GM19463 (cell line): Measurements from ENCODE around the gene PCSK2.

Source experiments
- ATAC-seq: cut with Tn5 transposase; IDR thresholded peaks from one replicate; pipeline ENCODE4 v1.9.1; 2021; ENCODE audit warnings: mild to moderate bottlenecking, moderate library complexity; ENCODE audit not compliant: unreplicated experiment

PCSK2 gene

DNA sequence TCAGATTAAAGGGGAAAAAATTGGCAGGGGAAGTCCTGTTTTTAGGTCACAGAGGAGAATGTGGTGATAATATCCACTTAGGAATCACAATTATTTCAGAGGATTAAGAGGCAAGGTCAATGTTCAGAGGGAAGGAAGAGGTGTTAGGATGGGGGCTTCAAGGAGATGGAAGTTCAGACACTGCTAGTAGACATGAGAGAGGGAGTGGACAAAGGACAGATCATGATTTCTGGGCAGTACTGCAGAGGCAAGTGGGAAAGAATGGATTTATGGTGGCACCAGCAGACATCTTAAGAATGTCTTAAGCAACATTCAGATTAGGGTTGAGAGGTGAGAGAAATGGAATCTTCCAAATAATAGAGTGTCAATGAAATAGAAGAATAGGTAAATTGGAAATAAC is 9.9 kb downstream of the PCSK2 start:
- no peak for ATAC-seq

DNA sequence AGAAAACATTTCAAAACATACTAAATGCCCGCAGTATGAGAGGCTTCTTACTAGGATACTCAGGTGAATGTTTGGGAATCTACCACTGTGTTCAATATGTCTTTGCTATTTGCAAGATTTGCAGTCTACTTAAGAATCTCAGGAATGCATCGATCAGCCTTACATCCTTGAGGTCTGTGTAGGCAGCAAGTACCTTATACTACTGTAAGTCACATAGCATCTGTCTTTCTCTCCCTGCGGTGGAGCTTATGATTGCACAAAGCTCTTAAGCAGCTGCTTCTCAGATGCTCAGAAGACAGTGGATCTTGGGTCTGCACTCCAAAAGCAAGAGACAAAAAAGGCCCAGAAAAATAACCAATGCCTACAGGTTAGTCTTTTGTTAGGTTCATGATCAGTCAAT is 21.4 kb downstream of the PCSK2 start:
- ATAC-seq: no peak

- no peak for ATAC-seq
These were observed 35.9 kb downstream of the PCSK2 start for GRCh38 chr20:17262786-17263185.

DNA sequence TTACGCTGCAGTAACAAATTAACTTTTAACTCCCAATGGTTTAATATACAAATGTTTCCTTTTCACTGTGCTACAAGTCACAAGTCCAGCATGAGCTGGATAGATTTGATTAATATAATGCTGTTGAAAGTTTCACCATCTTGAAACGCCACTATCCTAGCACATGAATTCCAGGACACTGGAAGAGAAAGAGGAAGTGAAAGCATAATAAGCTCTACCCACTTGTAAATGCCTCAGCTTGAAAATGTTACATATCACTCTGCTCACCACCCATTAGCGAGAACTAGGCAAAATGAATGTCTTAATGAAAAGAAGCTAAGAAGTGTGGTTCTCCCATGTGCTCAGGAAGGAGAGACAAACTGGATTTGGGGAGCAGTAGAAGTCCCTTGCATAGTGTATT is 46.9 kb downstream of the PCSK2 start:
- no peak for ATAC-seq

DNA sequence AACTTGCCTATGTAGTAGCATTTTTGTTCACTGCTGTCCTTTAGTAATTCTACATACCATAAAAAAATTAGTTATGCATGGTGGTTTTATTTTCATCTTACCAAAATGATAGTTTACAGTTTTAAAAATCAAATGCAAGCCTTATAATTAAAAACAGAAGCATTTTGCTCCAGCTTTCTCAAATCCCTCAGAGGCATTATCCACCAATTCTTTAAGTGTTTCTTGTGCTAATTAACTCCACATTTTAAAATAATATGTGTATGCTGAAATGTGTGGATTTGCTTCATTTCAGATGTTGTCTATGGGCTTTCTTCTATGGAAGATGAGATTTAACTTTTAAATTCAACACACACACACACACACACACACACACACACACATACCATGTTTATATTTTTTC is 49.3 kb downstream of the PCSK2 start:
- ATAC-seq: no peak

GRCh38 chr20:17281478-17281877 is 54.6 kb downstream of the PCSK2 start:
- no peak for ATAC-seq

- ATAC-seq: no peak
These were observed 55.7 kb downstream of the PCSK2 start for GRCh38 chr20:17282501-17282900.

DNA sequence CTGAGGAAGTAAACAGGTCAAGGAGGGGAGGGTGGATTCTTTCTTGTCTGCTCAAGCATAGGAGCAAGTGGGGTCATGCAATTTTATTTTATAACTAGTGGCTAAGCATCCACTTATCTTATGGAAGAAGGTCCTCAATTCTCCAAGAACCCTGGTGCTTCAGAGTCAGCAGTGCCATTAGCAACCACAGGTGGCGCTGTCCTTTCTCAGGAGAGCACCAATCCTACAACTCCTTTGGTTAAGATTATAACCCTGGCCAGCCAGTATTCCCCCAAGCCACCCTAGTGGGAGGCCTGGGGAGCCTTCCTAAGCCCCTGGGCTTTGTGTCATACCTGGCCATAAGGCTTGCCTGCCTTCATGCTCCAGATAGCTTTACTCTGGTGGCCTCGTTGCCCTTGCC is 60.7 kb downstream of the PCSK2 start:
- ATAC-seq: no peak

DNA sequence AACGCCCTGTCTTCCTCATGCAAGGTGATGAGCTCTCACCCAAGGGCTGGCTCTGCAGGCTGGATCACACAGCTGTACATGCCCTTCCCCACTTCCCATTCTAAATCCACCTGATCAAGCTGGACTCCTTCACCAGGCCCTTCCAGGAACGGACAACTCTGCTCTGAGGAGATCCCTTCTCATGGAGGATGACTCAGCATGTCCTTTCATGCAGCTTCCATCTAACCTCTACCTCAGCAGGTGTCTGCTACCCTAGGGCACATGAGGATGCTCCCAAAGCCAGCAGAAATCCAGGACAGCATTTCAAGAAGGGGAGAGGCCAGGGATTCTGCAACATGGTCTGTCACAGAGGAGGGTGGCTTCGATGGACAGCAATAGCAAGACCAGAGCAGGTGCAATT is 61.2 kb downstream of the PCSK2 start:
- ATAC-seq: no peak

DNA sequence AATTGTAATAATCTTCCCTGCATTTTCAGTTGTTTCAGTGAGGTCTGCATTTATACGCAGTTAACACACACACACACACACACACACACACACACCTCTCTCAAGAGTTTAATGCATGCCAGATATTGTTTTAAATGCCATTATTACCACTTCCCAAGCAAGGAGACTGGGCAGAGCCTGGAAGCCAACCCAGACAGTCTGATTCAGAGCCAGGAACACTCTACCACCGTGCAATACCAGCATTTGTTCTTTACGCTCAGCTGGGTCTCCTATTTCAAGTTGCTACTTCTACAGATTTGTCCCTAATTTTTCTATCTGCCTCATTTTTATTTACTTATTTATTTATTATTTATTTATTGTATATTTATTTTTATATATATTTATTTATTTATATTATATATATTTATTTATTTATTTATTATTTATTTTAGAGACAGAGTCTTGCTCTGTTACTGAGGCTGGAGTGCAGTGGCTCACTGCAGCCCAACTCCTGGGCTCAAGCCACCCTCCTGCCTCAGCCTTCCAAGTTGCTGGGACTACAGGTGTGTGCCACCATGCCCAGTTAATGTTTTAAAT is 68.4 kb downstream of the PCSK2 start:
- no peak for ATAC-seq

DNA sequence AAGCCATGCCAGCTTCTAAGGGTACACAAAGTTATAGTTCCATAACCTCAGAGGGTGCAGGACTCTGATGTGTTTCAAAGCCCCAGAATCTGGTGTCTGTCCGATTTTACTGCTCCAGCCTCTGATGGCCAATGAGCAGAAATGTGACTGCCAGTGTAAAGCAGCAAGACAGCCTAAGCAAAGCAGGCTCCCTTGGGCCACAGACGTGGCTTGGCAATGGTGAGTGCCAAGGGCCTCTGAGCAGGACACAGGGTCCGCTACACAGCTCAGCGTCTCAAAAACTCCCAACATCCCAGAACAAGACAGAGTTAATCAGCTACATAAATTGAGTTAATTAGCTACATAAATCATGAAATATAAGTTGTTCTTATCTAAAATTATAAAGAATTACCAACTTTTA is 69.2 kb downstream of the PCSK2 start:
- no peak for ATAC-seq

GRCh38 chr20:17298171-17298570 is 71.3 kb downstream of the PCSK2 start:
- no peak for ATAC-seq

GRCh38 chr20:17298751-17299150 is 71.9 kb downstream of the PCSK2 start:
- no peak for ATAC-seq

DNA sequence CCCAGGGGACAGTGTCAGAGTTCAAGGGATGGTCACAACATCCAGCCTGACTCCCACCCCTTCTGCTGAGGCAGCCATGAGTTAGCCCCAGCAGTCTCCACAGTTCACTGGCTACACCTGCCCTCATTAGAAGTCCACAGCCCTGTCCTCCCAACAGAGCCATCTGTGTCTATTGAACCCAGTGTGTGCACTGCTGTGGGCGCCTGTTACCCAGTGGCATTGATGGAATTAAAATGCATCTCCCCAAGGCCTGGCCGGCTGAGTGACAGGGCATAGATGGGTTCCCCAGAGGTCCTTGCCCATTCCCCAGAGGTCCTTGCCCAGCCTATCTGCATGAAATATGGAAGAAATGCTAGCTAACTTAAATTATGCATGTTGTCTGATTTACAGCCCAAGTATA is 73.3 kb downstream of the PCSK2 start:
- no peak for ATAC-seq

GRCh38 chr20:17304774-17305173 is 77.9 kb downstream of the PCSK2 start:
- ATAC-seq: no peak

- ATAC-seq: no peak
These were observed 79.6 kb downstream of the PCSK2 start for GRCh38 chr20:17306427-17306826.

DNA sequence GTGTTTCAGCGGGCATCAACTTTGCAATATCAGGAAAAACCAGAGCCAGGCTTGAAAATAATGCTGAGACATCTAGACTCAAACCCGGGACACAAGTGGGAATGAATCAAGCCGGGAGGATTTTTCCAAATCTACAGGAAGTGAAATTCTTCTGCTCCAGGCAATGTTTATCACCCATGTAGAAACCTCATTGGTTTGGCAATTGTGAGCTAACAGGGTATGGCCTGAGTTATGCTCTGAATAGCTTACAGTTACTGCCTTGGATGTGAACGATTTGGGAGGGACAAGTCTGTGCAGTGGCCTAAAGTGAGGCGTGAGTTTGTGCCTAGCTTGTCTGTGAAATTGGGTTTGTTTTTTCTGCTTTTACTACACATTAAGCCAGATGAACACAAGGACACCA is 87.4 kb downstream of the PCSK2 start:
- no peak for ATAC-seq

GRCh38 chr20:17315407-17316231 is 88.8 kb downstream of the PCSK2 start:
- no peak for ATAC-seq

- no peak for ATAC-seq
These were observed 89.6 kb downstream of the PCSK2 start for GRCh38 chr20:17316316-17317038.

GRCh38 chr20:17317341-17317740 is 90.5 kb downstream of the PCSK2 start:
- ATAC-seq: no peak

- ATAC-seq: no peak
These were observed 93.6 kb downstream of the PCSK2 start for GRCh38 chr20:17320456-17320855.

DNA sequence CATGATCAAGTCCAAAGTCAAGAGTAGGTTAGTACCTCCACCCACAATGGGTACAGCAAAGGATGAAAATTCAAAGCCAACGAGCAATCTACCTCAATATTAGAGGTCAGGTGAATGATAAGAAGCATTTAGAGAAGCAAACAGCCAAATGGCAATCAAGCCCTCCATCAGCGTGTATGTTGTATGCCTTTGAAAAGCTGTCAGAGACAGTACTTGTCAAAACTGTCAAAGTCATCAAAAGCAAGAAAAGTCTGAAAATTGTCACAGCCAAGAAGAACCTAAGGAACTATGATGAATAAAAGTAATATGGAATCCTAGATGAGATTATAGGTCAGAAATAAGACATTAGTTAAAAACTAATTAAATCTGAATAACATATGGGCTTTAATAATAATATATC is 99.3 kb downstream of the PCSK2 start:
- ATAC-seq: no peak
